B cell (primary cell): ENCODE measurements around the gene ZNF358. TPM values are rescaled to one million over a fixed set of nuclear protein-coding genes. Genes with fewer than 3 reads are reported as not detected.

Experiments
- ATAC-seq: fragments of 200-7000 bp; cut with Tn5 transposase; one replicate; pipeline ENCODE4 v1.10.0; 2021; ENCODE audit warnings: low read depth, mild to moderate bottlenecking, moderate number of reproducible peaks, moderate library complexity
- CTCF ChIA-PET: fragments of 350-600 bp; sonication (Branson Sonifier 250); formaldehyde crosslinking; loops from one replicate; lab custom pipeline; 2021; ENCODE audit warnings: antibody characterized with exemption, inconsistent platforms; lab: Charles Lee
- POLR2A ChIA-PET: fragments of 350-600 bp; sonication (Branson Sonifier 250); formaldehyde crosslinking; loops from one replicate; lab custom pipeline; 2021; ENCODE audit warnings: antibody characterized with exemption; lab: Charles Lee
- DNase-seq: peaks from one replicate; pipeline ENCODE4 v3.0.0; 2013
- H2AFZ ChIP-seq: 2 replicates; pipeline ENCODE4 v1.6.1; 2012; ENCODE audit warnings: mild to moderate bottlenecking, low read depth, low read length; ENCODE audit not compliant: insufficient read depth, poor library complexity, severe bottlenecking
- H3K27ac ChIP-seq, 2 donors: 1 replicate in 1 of 2; 2 replicates in 1 of 2; pipeline ENCODE4 v1.5.1; 2012 to 2013; ENCODE audit warnings: low read length in 2 of 2, mild to moderate bottlenecking in 2 of 2, moderate library complexity in 1 of 2
- H3K27me3 ChIP-seq, 4 experiments: fragments of 200-600 bp in 1 of 4; sonication (generic) in 1 of 4; replicated peaks in 1 of 4; 1 replicate in 2 of 4; 2 replicates in 2 of 4; pipeline versions ENCODE4 v1.6.1 to v1.7.0; 2013 to 2016; ENCODE audit warnings: low read length in 3 of 4, mild to moderate bottlenecking in 2 of 4, mixed read lengths in 1 of 4, moderate library complexity in 1 of 4; ENCODE audit not compliant: insufficient read depth in 4 of 4, control insufficient read depth in 3 of 4; ENCODE audit errors: control extremely low read depth in 1 of 4
- H3K36me3 ChIP-seq, 2 experiments: replicated peaks in 1 of 2; 1 replicate in 1 of 2; 2 replicates in 1 of 2; pipeline versions ENCODE4 v1.6.1 to v1.7.1; 2013; ENCODE audit warnings: low read length in 1 of 2; ENCODE audit not compliant: insufficient read depth in 2 of 2, control insufficient read depth in 1 of 2; ENCODE audit errors: control extremely low read depth in 1 of 2, extremely low read depth in 1 of 2
- H3K4me1 ChIP-seq, 2 donors: fragments of 200-600 bp in 1 of 2; sonication (generic) in 1 of 2; 1 replicate in 1 of 2; 2 replicates in 1 of 2; pipeline versions ENCODE4 v1.5.1 to v1.6.1; 2013 to 2017; ENCODE audit warnings: low read length in 2 of 2; ENCODE audit not compliant: control insufficient read depth in 2 of 2, insufficient read depth in 2 of 2
- H3K4me2 ChIP-seq: replicated peaks from 2 replicates; pipeline ENCODE3; 2012; ENCODE audit warnings: mild to moderate bottlenecking, low read depth, low read length; ENCODE audit not compliant: poor library complexity, severe bottlenecking
- H3K4me3 ChIP-seq, 5 experiments: fragments of 200-600 bp in 1 of 5; sonication (generic) in 1 of 5; 1 replicate in 3 of 5; 2 replicates in 2 of 5; pipeline versions ENCODE4 v1.5.1 to v1.7.0; 2011 to 2016; ENCODE audit warnings: low read length in 4 of 5, mild to moderate bottlenecking in 4 of 5, low read depth in 2 of 5, control low read depth in 1 of 5, moderate library complexity in 1 of 5; ENCODE audit not compliant: insufficient read depth in 1 of 5; ENCODE audit errors: control extremely low read depth in 1 of 5, extremely low read depth in 1 of 5
- H3K79me2 ChIP-seq: fragments of 200-600 bp; sonication (generic); one replicate; pipeline ENCODE4 v1.6.0; 2016; ENCODE audit warnings: low read length; ENCODE audit not compliant: control insufficient read depth, insufficient read depth
- H3K9ac ChIP-seq: fragments of 200-600 bp; sonication (generic); 2 replicates; pipeline ENCODE4 v1.6.1; 2017; ENCODE audit warnings: mild to moderate bottlenecking, low read length, moderate library complexity
- H3K9me3 ChIP-seq, 3 donors: one replicate each; pipeline versions ENCODE4 v1.6.1 to v1.7.1; 2013; ENCODE audit warnings: low read length in 2 of 3; ENCODE audit not compliant: control insufficient read depth in 2 of 3, insufficient read depth in 1 of 3; ENCODE audit errors: control extremely low read depth in 1 of 3
- H4K20me1 ChIP-seq: 2 replicates; pipeline ENCODE4 v1.6.0; 2012; ENCODE audit warnings: mild to moderate bottlenecking, low read length; ENCODE audit not compliant: insufficient read depth, control insufficient read depth, poor library complexity, severe bottlenecking
- H3K27ac Mint-ChIP-seq: one replicate; pipeline ENCODE4 v1.8.0; 2021; ENCODE audit warnings: mixed read lengths
- H3K27me3 Mint-ChIP-seq: one replicate; pipeline ENCODE4 v1.8.0; 2021; ENCODE audit warnings: mixed read lengths
- H3K4me1 Mint-ChIP-seq: one replicate; pipeline ENCODE4 v1.8.0; 2021; ENCODE audit warnings: mixed read lengths
- H3K4me3 Mint-ChIP-seq: one replicate; pipeline ENCODE4 v1.8.0; 2021; ENCODE audit warnings: mixed read lengths
- H3K9me3 Mint-ChIP-seq: one replicate; pipeline ENCODE4 v1.8.0; 2022; ENCODE audit warnings: mixed read lengths; ENCODE audit not compliant: insufficient read depth
- CTCF ChIP-seq: fragments of 200-600 bp; IDR thresholded peaks from one replicate; pipeline ENCODE4 v1.8.0; 2022; ENCODE audit warnings: antibody characterized with exemption, mild to moderate bottlenecking
- EZH2 ChIP-seq: IDR thresholded peaks from 2 replicates; pipeline ENCODE4 v1.6.1; 2012; ENCODE audit warnings: borderline replicate concordance, low read depth, mild to moderate bottlenecking, moderate library complexity, low read length; ENCODE audit not compliant: insufficient read depth, poor library complexity, severe bottlenecking
- WGBS: methylation state at CpG from one replicate; pipeline ENCODE4 v1.1.5; 2013; ENCODE audit warnings: missing lambda C conversion rate; ENCODE audit not compliant: insufficient coverage; 5-methylcytosine and 5-hydroxymethylcytosine counted together
- intact Hi-C: fragments of 100-400 bp; cut with micrococcal nuclease; formaldehyde crosslinking; loops from one replicate; pipeline ENCODE4 v1.10.0; 2022
- polyA plus RNA-seq: library from polyadenylated mRNA; depleted of rRNA; stranded (reverse); fragments of >200 nt; gene quantifications from 2 replicates; pipeline ENCODE4 v1.2.3, GENCODE V29; 2012
- total RNA-seq, 2 donors: library from RNA; stranded (reverse); fragments of 120-200 nt in 1 of 2; gene quantifications; 1 replicate in 1 of 2; 2 replicates in 1 of 2; pipeline versions ENCODE4 v1.2.3 to v1.2.4, GENCODE V29; 2013 to 2022

Gene ZNF358
- total and polyA plus RNA-seq, 2 donors (not counting 1 experiment from before 2014, with no cell fraction given) = 8.5 to 17.5 TPM

- Histone ChIP-seq H2AFZ (peak within 1 kb of the TSS; percentile 85), H3K27me3 (no peaks in the 10 kb centered on the region), H3K4me1 (peaks cover 10 to 34% of the 10 kb centered on the region in 2 donors), H3K79me2 (peaks cover 10% of the 10 kb centered on the region), H3K4me2 (peak within 1 kb of the TSS; percentile 99), H3K9ac (peak within 1 kb of the TSS; percentile 96), H3K9me3 (no peaks in the 10 kb centered on the region), H3K27ac (peak within 1 kb of the TSS; percentile 59 to 83), H4K20me1 (no peaks in the 10 kb centered on the region), H3K36me3 (peaks cover 0 to 16% of the 10 kb centered on the region in 2 experiments), H3K4me3 (peak within 1 kb of the TSS; percentile 36 to 96 (median 91))
- no peak for TF ChIP-seq CTCF
- TF ChIP-seq EZH2 = no peak
- H3K4me3 Mint-ChIP-seq = peak within 1 kb of the TSS; percentile 97
- no peaks in the 10 kb centered on the region for H3K9me3 Mint-ChIP-seq
- peak; percentile 75 for ATAC-seq
- WGBS = under 1% methylated on average over 76 of the region's 76 CpGs
- intact Hi-C loops = loop anchor here (1.0 to 2.0 kb wide), 5 partner anchors 16 to 93 kb away; partner anchors contain the start of genes PET100, PEX11G, XAB2 and ZNF358
- DNase-seq = peak; percentile 95
- peaks cover 21% of the 10 kb centered on the region for H3K4me1 Mint-ChIP-seq
- POLR2A ChIA-PET = interaction anchor here (0.6 to 3.0 kb wide), 4 partner anchors 13 to 102 kb away, joined by 3 to 24 read pairs (median 3); partner anchors contain the start of genes MCOLN1 and STXBP2
- peak within 1 kb of the TSS; percentile 96 for H3K27ac Mint-ChIP-seq
- no peaks in the 10 kb centered on the region for H3K27me3 Mint-ChIP-seq
- CTCF ChIA-PET = interaction anchor here (1.6 to 1.7 kb wide), 2 partner anchors 13 to 33 kb away, joined by 5 to 6 read pairs; partner anchors contain the start of gene MCOLN1
Observed at GRCh38 chr19:7535047-7535997, 19.4 kb downstream of the ZNF358 start, which contains the start of gene PNPLA6. TSS of gene PNPLA6 (plus strand) at chr19:7535717. CDS start at chr19:7535789, 72 bp downstream.
